Prostate gland (tissue), 2 donors: Measurements from ENCODE around the gene EXOC2.

Experiments
- POLR2AphosphoS5 ChIP-seq: sonication (generic); formaldehyde crosslinking; IDR thresholded peaks from one replicate; pipeline ENCODE4 v1.6.1; 2017; ENCODE audit warnings: antibody characterized with exemption
- TF ChIP-seq, protein P1 (sequence below), 4 experiments: fragments of 200-600 bp in 2 of 4; fragments of 450-650 bp in 2 of 4; sonication (generic) in 2 of 4; IDR thresholded peaks; 1 replicate in 3 of 4; 2 replicates in 1 of 4; pipeline ENCODE4 v1.5.1; 2016 to 2019; ENCODE audit warnings: antibody characterized with exemption in 4 of 4, mild to moderate bottlenecking in 2 of 4, moderate library complexity in 2 of 4

DNA sequence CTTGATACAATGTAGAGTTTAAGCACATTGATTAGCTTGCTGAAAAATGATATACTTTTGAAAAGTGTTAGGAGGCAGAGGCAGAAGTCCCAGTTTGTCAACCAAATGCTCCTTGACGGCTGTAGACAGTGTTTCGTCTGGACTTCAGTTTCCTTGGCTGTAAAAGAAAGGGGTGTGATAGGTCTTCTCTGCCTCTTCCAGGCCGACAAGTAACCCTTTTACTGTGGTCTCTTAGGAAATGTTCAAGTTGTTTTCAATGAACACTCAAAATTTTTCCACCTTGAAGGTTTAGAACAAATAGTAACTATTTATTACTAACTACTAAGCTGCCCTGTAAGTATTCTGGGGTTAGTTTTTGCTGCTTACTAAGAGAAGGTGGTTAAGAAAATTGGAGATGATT, 179.0 kb downstream of the EXOC2 start:
- TF ChIP-seq, protein P1, sequence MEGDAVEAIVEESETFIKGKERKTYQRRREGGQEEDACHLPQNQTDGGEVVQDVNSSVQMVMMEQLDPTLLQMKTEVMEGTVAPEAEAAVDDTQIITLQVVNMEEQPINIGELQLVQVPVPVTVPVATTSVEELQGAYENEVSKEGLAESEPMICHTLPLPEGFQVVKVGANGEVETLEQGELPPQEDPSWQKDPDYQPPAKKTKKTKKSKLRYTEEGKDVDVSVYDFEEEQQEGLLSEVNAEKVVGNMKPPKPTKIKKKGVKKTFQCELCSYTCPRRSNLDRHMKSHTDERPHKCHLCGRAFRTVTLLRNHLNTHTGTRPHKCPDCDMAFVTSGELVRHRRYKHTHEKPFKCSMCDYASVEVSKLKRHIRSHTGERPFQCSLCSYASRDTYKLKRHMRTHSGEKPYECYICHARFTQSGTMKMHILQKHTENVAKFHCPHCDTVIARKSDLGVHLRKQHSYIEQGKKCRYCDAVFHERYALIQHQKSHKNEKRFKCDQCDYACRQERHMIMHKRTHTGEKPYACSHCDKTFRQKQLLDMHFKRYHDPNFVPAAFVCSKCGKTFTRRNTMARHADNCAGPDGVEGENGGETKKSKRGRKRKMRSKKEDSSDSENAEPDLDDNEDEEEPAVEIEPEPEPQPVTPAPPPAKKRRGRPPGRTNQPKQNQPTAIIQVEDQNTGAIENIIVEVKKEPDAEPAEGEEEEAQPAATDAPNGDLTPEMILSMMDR (IDR thresholded peaks at IDR 0.05), result no peak
- no peak for TF ChIP-seq POLR2AphosphoS5
